Ectodermal cell (in vitro differentiated cells): Measurements from ENCODE around the gene ZNF560.

ENCODE experiments used
- H3K27ac ChIP-seq: 2 replicates; pipeline ENCODE4 v1.7.0; 2013; ENCODE audit warnings: mild to moderate bottlenecking, low read depth, low read length; ENCODE audit not compliant: insufficient read depth, poor library complexity, severe bottlenecking
- H3K27me3 ChIP-seq: 2 replicates; pipeline ENCODE4 v1.7.0; 2013; ENCODE audit warnings: mild to moderate bottlenecking, low read length; ENCODE audit not compliant: insufficient read depth, control insufficient read depth, poor library complexity, severe bottlenecking
- H3K36me3 ChIP-seq: one replicate; pipeline ENCODE4 v1.7.0; 2013; ENCODE audit warnings: low read length; ENCODE audit not compliant: control insufficient read depth, insufficient read depth
- H3K4me1 ChIP-seq: one replicate; pipeline ENCODE4 v1.7.0; 2013; ENCODE audit warnings: low read length; ENCODE audit not compliant: control insufficient read depth, insufficient read depth
- H3K4me3 ChIP-seq: 2 replicates; pipeline ENCODE4 v1.7.0; 2013; ENCODE audit warnings: low read depth, low read length, control low read depth; ENCODE audit not compliant: insufficient read depth
- H3K9me3 ChIP-seq: 2 replicates; pipeline ENCODE4 v1.7.0; 2013; ENCODE audit warnings: mild to moderate bottlenecking, low read length, moderate library complexity; ENCODE audit not compliant: control insufficient read depth
- WGBS, 2 experiments: methylation state at CpG; one replicate each; pipeline ENCODE4 v1.1.7; 2013; ENCODE audit warnings: missing lambda C conversion rate in 2 of 2; 5-methylcytosine and 5-hydroxymethylcytosine counted together

The ZNF560 gene

DNA sequence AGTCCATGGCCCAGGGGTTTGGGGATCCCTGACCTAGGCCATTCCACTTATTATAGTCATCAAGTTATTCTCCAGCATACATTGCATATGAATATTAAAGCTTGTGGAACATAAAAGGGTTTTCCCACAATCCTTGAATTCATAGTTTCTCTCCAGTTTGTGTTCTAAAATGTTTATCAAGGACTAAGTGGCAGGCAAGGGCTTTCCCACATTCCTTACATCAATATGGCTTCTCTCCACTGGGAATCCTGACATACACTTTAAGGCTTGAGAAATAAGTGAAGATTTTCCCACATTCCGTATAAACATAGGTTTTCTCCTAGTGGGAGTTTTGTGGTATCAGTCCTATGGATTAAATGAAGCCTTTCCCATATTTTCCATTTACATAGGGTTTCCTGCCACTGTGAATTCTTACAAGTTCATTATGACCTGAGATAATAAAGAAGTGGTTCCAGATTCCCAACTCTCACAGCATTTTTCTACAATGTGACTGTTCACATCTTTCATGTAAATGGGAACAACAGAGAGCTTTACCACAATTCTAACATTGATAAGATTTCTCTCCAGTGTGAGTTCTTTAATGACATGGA, 25.6 kb upstream of the ZNF560 start:
- Histone ChIP-seq H3K36me3 (peaks cover 37% of the 10 kb centered on the region), H3K4me1 (no peaks in the 10 kb centered on the region), H3K27me3 (no peaks in the 10 kb centered on the region), H3K4me3 (no peak overlapping the region), H3K27ac (no peak overlapping the region), H3K9me3 (peaks cover 21% of the 10 kb centered on the region)
- 100% methylated on average over 1 of the region's 1 CpG; no CpG with 5 or more reads in 1 of the 2 experiments for WGBS, 2 experiments

DNA sequence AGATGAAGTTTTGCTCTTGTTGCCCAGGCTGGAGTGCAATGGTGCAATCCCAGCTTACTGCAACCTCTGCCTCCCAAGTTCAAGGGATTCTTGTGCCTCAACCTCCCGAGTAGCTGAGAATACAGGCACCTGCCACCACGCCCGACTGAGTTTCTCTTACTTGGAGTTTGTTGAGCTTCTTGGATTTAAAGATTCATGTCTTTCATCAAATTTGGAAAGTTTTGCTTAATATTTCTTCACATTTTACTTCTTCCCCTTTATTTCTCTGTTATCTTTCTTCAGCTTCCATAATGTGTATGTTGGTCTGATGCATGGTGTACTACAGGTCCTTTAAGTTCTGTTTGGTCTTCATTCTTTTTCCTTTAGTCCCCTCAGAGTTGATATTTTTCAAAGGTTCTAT, 8.9 kb upstream of the ZNF560 start:
- Histone ChIP-seq H3K36me3 (no peaks in the 10 kb centered on the region), H3K27me3 (no peaks in the 10 kb centered on the region), H3K27ac (no peak overlapping the region), H3K9me3 (peaks cover 6% of the 10 kb centered on the region), H3K4me3 (no peak overlapping the region), H3K4me1 (no peaks in the 10 kb centered on the region)
- WGBS, 2 experiments: 73 to 83% methylated on average over 3 of the region's 3 CpGs

GRCh38 chr19:9500796-9501195, 2.4 kb upstream of the ZNF560 start:
- Histone ChIP-seq H3K36me3 (no peaks in the 10 kb centered on the region), H3K4me3 (no peak overlapping the region), H3K27me3 (no peaks in the 10 kb centered on the region), H3K4me1 (no peaks in the 10 kb centered on the region), H3K27ac (no peak overlapping the region), H3K9me3 (peaks cover 9% of the 10 kb centered on the region)
- WGBS, 2 experiments: 63 to 86% methylated on average over 1 of the region's 1 CpG

GRCh38 chr19:9494096-9494495, 4.3 kb downstream of the ZNF560 start:
- no peaks in the 10 kb centered on the region for H3K4me1 ChIP-seq
- no peaks in the 10 kb centered on the region for H3K36me3 ChIP-seq
- H3K4me3 ChIP-seq: no peak overlapping the region
- H3K27ac ChIP-seq: no peak overlapping the region
- WGBS, 2 experiments: 83 to 90% methylated on average over 1 of the region's 2 CpGs
- peaks cover 12% of the 10 kb centered on the region for H3K9me3 ChIP-seq
- no peaks in the 10 kb centered on the region for H3K27me3 ChIP-seq

GRCh38 chr19:9487016-9487415, 11.4 kb downstream of the ZNF560 start:
- H3K27ac ChIP-seq: no peak overlapping the region
- H3K27me3 ChIP-seq: no peaks in the 10 kb centered on the region
- H3K9me3 ChIP-seq: peaks cover 14% of the 10 kb centered on the region
- H3K4me3 ChIP-seq: no peak overlapping the region
- H3K4me1 ChIP-seq: no peaks in the 10 kb centered on the region
- no peaks in the 10 kb centered on the region for H3K36me3 ChIP-seq
- 77 to 86% methylated on average over 2 of the region's 2 CpGs for WGBS, 2 experiments

- Histone ChIP-seq H3K4me3 (no peak overlapping the region), H3K4me1 (no peaks in the 10 kb centered on the region), H3K9me3 (peaks cover 13% of the 10 kb centered on the region), H3K27me3 (no peaks in the 10 kb centered on the region), H3K36me3 (no peaks in the 10 kb centered on the region), H3K27ac (no peak overlapping the region)
- 63 to 74% methylated on average over 1 to 2 of the region's 2 CpGs for WGBS, 2 experiments
These were observed 13.3 kb downstream of the ZNF560 start for GRCh38 chr19:9485140-9485539.

- Histone ChIP-seq H3K27ac (no peak overlapping the region), H3K36me3 (no peaks in the 10 kb centered on the region), H3K4me3 (no peak overlapping the region), H3K27me3 (no peaks in the 10 kb centered on the region), H3K4me1 (no peaks in the 10 kb centered on the region), H3K9me3 (peaks cover 7% of the 10 kb centered on the region)
These were observed 23.4 kb downstream of the ZNF560 start for GRCh38 chr19:9474975-9475374.

DNA sequence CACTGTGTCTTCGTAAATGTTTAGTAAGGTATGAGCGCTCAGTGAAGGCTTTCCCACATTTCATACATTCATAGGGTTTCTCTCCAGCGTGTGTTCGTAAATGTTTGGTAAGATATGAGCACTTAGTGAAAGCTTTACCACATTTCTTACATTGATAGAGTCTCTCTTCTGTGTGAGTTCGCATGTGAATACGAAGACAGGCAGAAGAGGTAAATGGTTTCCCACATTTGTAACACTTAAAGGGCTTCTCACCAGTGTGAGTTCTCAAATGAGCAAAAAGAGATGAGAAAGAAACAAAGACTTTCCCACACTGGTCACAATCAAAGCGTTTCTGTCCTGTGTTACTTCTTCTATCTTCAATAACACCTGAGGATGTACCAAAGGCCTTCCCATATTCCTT, 31.3 kb downstream of the ZNF560 start:
- H3K9me3 ChIP-seq: peaks cover 13% of the 10 kb centered on the region
- WGBS, 2 experiments: 72 to 85% methylated on average over 3 to 7 of the region's 7 CpGs
- H3K36me3 ChIP-seq: no peaks in the 10 kb centered on the region
- H3K27me3 ChIP-seq: no peaks in the 10 kb centered on the region
- H3K27ac ChIP-seq: no peak overlapping the region
- no peak overlapping the region for H3K4me3 ChIP-seq
- no peaks in the 10 kb centered on the region for H3K4me1 ChIP-seq

DNA sequence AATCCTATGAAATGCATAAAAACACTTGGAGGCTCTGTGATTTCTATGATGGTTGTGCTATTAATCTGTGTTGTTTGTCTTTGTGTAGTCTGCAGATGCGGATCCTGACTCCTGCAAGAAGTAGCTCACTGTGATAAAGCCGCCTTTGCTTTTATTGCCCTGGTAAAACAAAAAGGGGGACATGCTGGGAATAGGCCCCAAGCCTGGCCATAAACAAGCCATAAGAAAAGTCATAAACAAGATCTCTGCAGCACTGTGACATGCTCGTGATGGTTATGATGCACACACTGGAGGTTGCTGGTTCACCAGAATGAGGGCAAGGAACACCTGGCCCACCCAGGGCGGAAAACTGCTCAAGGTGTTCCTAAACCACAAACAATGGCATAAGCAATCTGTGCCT, 36.5 kb downstream of the ZNF560 start:
- peaks cover 14% of the 10 kb centered on the region for H3K9me3 ChIP-seq
- no peak overlapping the region for H3K27ac ChIP-seq
- 82 to 84% methylated on average over 4 of the region's 4 CpGs for WGBS, 2 experiments
- no peaks in the 10 kb centered on the region for H3K4me1 ChIP-seq
- no peak overlapping the region for H3K4me3 ChIP-seq
- H3K27me3 ChIP-seq: no peaks in the 10 kb centered on the region
- no peaks in the 10 kb centered on the region for H3K36me3 ChIP-seq

DNA sequence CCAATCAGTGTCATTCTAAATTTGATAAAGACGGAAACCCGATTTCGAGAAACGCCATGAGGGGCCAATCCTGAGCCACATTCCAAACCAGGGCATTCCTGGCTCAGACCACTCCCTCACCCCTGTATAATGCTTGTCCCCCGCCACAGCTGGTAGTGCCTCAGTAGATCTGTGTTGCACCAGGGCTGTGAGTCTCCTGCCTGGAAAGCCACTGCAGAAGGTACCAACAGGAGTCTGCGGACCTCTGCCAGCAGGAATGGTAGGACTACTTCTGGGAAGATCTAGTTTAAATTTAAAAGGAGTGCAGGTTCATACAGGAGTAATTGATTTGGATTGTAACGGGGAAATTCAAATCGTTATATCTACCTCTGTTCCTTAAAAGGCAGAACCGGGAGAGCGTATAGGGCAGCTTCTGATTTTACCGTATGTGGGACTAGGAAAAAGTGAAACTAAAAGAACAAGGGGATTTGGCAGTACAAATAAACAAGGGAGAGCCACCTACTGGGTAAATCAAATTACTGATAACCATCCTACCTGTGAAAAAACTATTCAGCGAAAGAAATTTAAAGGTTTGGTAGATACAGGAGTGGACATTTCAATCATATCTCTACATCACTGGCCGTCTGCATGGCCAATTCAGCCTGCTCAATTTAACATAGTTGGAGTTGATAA, 42.3 kb downstream of the ZNF560 start:
- Histone ChIP-seq H3K9me3 (peaks cover 12% of the 10 kb centered on the region), H3K4me3 (no peak overlapping the region), H3K27ac (no peak overlapping the region), H3K27me3 (no peaks in the 10 kb centered on the region), H3K36me3 (no peaks in the 10 kb centered on the region), H3K4me1 (no peaks in the 10 kb centered on the region)
- 70 to 72% methylated on average over 11 to 12 of the region's 13 CpGs for WGBS, 2 experiments
